Liver (tissue), 3 donors: ENCODE results near the gene PEAK3.

ENCODE experiments used
- ATF3 ChIP-seq: IDR thresholded peaks from 2 replicates; pipeline ENCODE4 v1.6.1; 2016; ENCODE audit warnings: antibody characterized with exemption
- CTCF ChIP-seq: fragments of 150-350 bp; IDR thresholded peaks from 2 replicates; pipeline ENCODE4 v1.5.1; 2017; ENCODE audit warnings: improper control_type of control experiment, low read depth, low read length; ENCODE audit not compliant: missing input control
- RAD21 ChIP-seq, 2 donors: IDR thresholded peaks; 2 replicates each; pipeline ENCODE4 v1.6.1; 2016; ENCODE audit warnings: antibody characterized with exemption in 2 of 2, mild to moderate bottlenecking in 2 of 2
- REST ChIP-seq: IDR thresholded peaks from 2 replicates; pipeline ENCODE4 v1.6.1; 2016; ENCODE audit warnings: antibody characterized with exemption, mild to moderate bottlenecking
- TAF1 ChIP-seq: conservative IDR thresholded peaks from 2 replicates; pipeline ENCODE4 v1.6.1; 2016; ENCODE audit warnings: antibody characterized with exemption, mild to moderate bottlenecking
- YY1 ChIP-seq: IDR thresholded peaks from 2 replicates; pipeline ENCODE4 v1.6.1; 2016; ENCODE audit warnings: antibody characterized with exemption, mild to moderate bottlenecking
- donor health status: healthy.
- donor health status: healthy.

- no peak for TF ChIP-seq YY1
- TF ChIP-seq CTCF, result no peak
- TF ChIP-seq RAD21 (IDR thresholded peaks at IDR 0.05), result peak in 1 of 2 donors; percentile 36
- no peak for TF ChIP-seq ATF3
- no peak for TF ChIP-seq REST
- no peak for TF ChIP-seq TAF1
Measured at GRCh38 chr19:2253106-2254063, 28.6 kb downstream of the PEAK3 start.
